ENCODE measurements around the gene HNF1B. TPM values are rescaled to one million over a fixed set of nuclear protein-coding genes. Genes with fewer than 3 reads are reported as not detected.

The HNF1B gene
- polyA plus RNA-seq, 1 experiment = not detected

GRCh38 chr17:37717627-37718323 lies 27.1 kb downstream of the HNF1B start:
- CTCF ChIA-PET = interaction anchor here (1.2 to 1.4 kb wide), 2 partner anchors 11 to 98 kb away, joined by 4 read pairs; no protein-coding TSS in a partner anchor
- no peak for DNase-seq (ENCODE audit: low read depth, low spot score)

GRCh38 chr17:37714897-37715296 lies 30.0 kb downstream of the HNF1B start:
- TF ChIP-seq CTCF (IDR thresholded peaks at IDR 0.05; ENCODE audit: low read depth, low read length) = no peak
- no peaks in the 10 kb centered on the region for H3K9me3 ChIP-seq (ENCODE audit: control insufficient read depth, insufficient read depth, low read length)
- no peak for DNase-seq (ENCODE audit: low read depth, low spot score)
- no peak overlapping the region for H3K27ac ChIP-seq (ENCODE audit: low read depth, low read length)
- peaks cover 6% of the 10 kb centered on the region for H3K27me3 ChIP-seq (ENCODE audit: control insufficient read depth, insufficient read depth, low read length)
- ChIA-PET POLR2A (no interaction called here), CTCF (interaction anchor here (0.6 kb wide), 1 partner anchor 65 kb away, joined by 8 read pairs; no protein-coding TSS in a partner anchor)
- no peak overlapping the region for H3K4me3 ChIP-seq (ENCODE audit: low read depth, low read length)

More at GRCh38 chr17:37717627-37718323, 27.1 kb downstream of the HNF1B start:
- Histone ChIP-seq H3K9me3 (ENCODE audit: control insufficient read depth, insufficient read depth, low read length) (no peaks in the 10 kb centered on the region), H3K27me3 (ENCODE audit: control insufficient read depth, insufficient read depth, low read length) (peaks cover 12% of the 10 kb centered on the region), H3K27ac (ENCODE audit: low read depth, low read length) (no peak overlapping the region), H3K4me3 (ENCODE audit: low read depth, low read length) (no peak overlapping the region)
- POLR2A ChIA-PET = no interaction called here
- TF ChIP-seq CTCF (IDR thresholded peaks at IDR 0.05; ENCODE audit: low read depth, low read length) = no peak

GRCh38 chr17:37713624-37714023 lies 31.2 kb downstream of the HNF1B start:
- no peak overlapping the region for H3K27ac ChIP-seq (ENCODE audit: low read depth, low read length)
- no peak overlapping the region for H3K4me3 ChIP-seq (ENCODE audit: low read depth, low read length)
- H3K9me3 ChIP-seq (ENCODE audit: control insufficient read depth, insufficient read depth, low read length) = no peaks in the 10 kb centered on the region
- CTCF ChIA-PET = no interaction called here
- no peak for DNase-seq (ENCODE audit: low read depth, low spot score)
- POLR2A ChIA-PET = no interaction called here
- H3K27me3 ChIP-seq (ENCODE audit: control insufficient read depth, insufficient read depth, low read length) = peaks cover 6% of the 10 kb centered on the region
- TF ChIP-seq CTCF (IDR thresholded peaks at IDR 0.05; ENCODE audit: low read depth, low read length) = no peak

GRCh38 chr17:37713028-37713431 lies 31.8 kb downstream of the HNF1B start:
- H3K27me3 ChIP-seq (ENCODE audit: control insufficient read depth, insufficient read depth, low read length) = peaks cover 6% of the 10 kb centered on the region
- no peak overlapping the region for H3K4me3 ChIP-seq (ENCODE audit: low read depth, low read length)
- POLR2A ChIA-PET = no interaction called here
- no peaks in the 10 kb centered on the region for H3K9me3 ChIP-seq (ENCODE audit: control insufficient read depth, insufficient read depth, low read length)
- CTCF ChIA-PET = interaction anchor here (1.2 to 1.9 kb wide), 2 partner anchors 12 to 58 kb away, joined by 3 to 6 read pairs; no protein-coding TSS in a partner anchor
- no peak for TF ChIP-seq CTCF (IDR thresholded peaks at IDR 0.05; ENCODE audit: low read depth, low read length)
- DNase-seq (ENCODE audit: low read depth, low spot score) = no peak
- no peak overlapping the region for H3K27ac ChIP-seq (ENCODE audit: low read depth, low read length)

- TF ChIP-seq CTCF (IDR thresholded peaks at IDR 0.05; ENCODE audit: low read depth, low read length) = no peak
- CTCF ChIA-PET = interaction anchor here (0.8 to 1.9 kb wide), 2 partner anchors 9 to 59 kb away, joined by 3 to 6 read pairs; no protein-coding TSS in a partner anchor
- H3K27me3 ChIP-seq (ENCODE audit: control insufficient read depth, insufficient read depth, low read length) = peaks cover 6% of the 10 kb centered on the region
- H3K9me3 ChIP-seq (ENCODE audit: control insufficient read depth, insufficient read depth, low read length) = no peaks in the 10 kb centered on the region
- H3K27ac ChIP-seq (ENCODE audit: low read depth, low read length) = no peak overlapping the region
- POLR2A ChIA-PET = interaction anchor here (0.5 kb wide), 1 partner anchor 54 kb away, joined by 5 read pairs; no protein-coding TSS in a partner anchor
- H3K4me3 ChIP-seq (ENCODE audit: low read depth, low read length) = no peak overlapping the region
- no peak for DNase-seq (ENCODE audit: low read depth, low spot score)
Measured at GRCh38 chr17:37711113-37711512, 33.7 kb downstream of the HNF1B start.

Measured in AG04450 (cell line).